ENCODE results near the gene PIK3CD.

DNA sequence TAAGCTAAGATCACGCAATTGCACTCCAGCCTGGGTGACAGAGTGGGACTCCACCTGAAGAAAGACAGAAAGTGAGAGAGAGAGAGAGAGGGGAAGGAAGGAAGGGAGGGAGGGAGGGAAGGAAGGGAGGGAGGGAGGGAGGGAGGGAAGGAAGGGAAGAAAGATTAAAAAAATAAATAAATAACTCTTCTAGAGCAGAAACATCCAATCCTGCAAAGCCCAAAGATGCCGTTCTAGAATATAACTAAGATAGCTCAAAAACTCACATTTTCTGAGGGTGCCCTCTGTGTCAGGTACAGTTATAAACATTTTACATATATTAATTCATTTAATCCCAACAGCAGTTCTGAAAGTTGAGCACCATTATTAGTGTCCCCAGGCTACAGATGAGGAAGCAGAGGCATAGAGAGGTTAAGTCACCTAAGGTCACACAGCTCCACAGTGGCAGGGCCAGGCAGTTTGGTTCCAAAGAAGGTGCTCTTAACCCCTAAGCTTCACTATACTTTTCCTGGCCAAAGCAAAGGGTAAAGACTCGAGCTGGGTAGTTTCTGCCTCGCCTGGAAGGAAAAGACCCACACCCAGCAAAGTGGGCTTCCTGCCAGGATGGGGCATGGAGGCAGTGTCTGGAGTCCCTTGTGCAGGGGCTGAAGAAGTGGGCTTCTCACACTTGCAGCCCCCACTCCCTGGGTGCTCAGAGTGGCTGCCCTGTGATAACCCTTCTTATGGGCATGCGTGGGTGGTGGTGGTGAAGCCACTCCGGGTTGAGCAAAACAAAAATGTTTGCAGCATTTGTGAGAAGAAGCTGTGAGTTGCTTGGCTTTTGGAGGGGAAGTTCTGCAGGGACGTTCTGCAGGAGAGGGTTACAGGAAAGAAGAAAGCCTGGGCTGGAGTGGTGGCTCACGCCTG lies 7.9 kb upstream of the PIK3CD start:
- TF ChIP-seq, protein P1, sequence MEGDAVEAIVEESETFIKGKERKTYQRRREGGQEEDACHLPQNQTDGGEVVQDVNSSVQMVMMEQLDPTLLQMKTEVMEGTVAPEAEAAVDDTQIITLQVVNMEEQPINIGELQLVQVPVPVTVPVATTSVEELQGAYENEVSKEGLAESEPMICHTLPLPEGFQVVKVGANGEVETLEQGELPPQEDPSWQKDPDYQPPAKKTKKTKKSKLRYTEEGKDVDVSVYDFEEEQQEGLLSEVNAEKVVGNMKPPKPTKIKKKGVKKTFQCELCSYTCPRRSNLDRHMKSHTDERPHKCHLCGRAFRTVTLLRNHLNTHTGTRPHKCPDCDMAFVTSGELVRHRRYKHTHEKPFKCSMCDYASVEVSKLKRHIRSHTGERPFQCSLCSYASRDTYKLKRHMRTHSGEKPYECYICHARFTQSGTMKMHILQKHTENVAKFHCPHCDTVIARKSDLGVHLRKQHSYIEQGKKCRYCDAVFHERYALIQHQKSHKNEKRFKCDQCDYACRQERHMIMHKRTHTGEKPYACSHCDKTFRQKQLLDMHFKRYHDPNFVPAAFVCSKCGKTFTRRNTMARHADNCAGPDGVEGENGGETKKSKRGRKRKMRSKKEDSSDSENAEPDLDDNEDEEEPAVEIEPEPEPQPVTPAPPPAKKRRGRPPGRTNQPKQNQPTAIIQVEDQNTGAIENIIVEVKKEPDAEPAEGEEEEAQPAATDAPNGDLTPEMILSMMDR (IDR thresholded peaks at IDR 0.05; ENCODE audit: poor library complexity), result no peak
- no peak for TF ChIP-seq EZH2 (IDR thresholded peaks at IDR 0.05; ENCODE audit: borderline replicate concordance)
- TF ChIP-seq EZH2phosphoT487 (IDR thresholded peaks at IDR 0.05; ENCODE audit: low read depth, severe bottlenecking, unreplicated experiment), result no peak
